ENCODE measurements around the gene ITCH. TPM values are rescaled to one million over a fixed set of nuclear protein-coding genes. Genes with fewer than 3 reads are reported as not detected.
"Not testable (repeated sequence)": the region's sequence is repeated elsewhere in the genome, so short reads cannot be mapped to it uniquely, and the experiment has no call there.

ITCH gene
- total RNA-seq, 2 experiments from 2014 or later: 41.4 to 43.5 TPM

GRCh38 chr20:34345839-34346532, 17.1 kb upstream of the ITCH start:
- ATAC-seq; H3K4me3 Mint-ChIP-seq; POLR2A ChIA-PET; H3K27ac Mint-ChIP-seq; DNase-seq; H3K9me3 Mint-ChIP-seq (ENCODE audit: low read depth); intact Hi-C loops (cut with DNase I, micrococcal nuclease); H3K4me1 Mint-ChIP-seq; H3K36me3 Mint-ChIP-seq (ENCODE audit: low read depth); H3K27me3 Mint-ChIP-seq: not testable (repeated sequence)
- CTCF ChIA-PET: interaction anchor here (0.6 to 3.1 kb wide), 4 partner anchors 17 to 155 kb away, joined by 3 to 9 read pairs (median 3); partner anchors contain the start of gene ITCH

- POLR2A ChIA-PET; H3K4me3 Mint-ChIP-seq; intact Hi-C loops (cut with DNase I, micrococcal nuclease); H3K27me3 Mint-ChIP-seq; H3K9me3 Mint-ChIP-seq (ENCODE audit: low read depth); ATAC-seq; H3K36me3 Mint-ChIP-seq (ENCODE audit: low read depth); H3K4me1 Mint-ChIP-seq; DNase-seq; H3K27ac Mint-ChIP-seq: not testable (repeated sequence)
- CTCF ChIA-PET: interaction anchor here (1.0 to 3.1 kb wide), 2 partner anchors 16 to 34 kb away, joined by 3 to 9 read pairs; partner anchors contain the start of gene ITCH
These were observed 16.6 kb upstream of the ITCH start for GRCh38 chr20:34346533-34346865.

GRCh38 chr20:34347571-34347970, 15.5 kb upstream of the ITCH start:
- intact Hi-C loops (cut with DNase I, micrococcal nuclease): no loop called here
- H3K36me3 Mint-ChIP-seq (ENCODE audit: low read depth): no peaks in the 10 kb centered on the region
- ChIA-PET CTCF (interaction anchor here (0.6 to 3.1 kb wide), 2 partner anchors 35 to 716 kb away, joined by 3 to 9 read pairs; no protein-coding TSS in a partner anchor), POLR2A (interaction anchor here (0.6 kb wide), 1 partner anchor 158 kb away, joined by 4 read pairs; no protein-coding TSS in a partner anchor)
- H3K27me3 Mint-ChIP-seq: no peaks in the 10 kb centered on the region
- no peak overlapping the region for H3K27ac Mint-ChIP-seq
- H3K4me3 Mint-ChIP-seq: no peak overlapping the region
- no peaks in the 10 kb centered on the region for H3K9me3 Mint-ChIP-seq (ENCODE audit: low read depth)
- H3K4me1 Mint-ChIP-seq: peaks cover 2% of the 10 kb centered on the region
- DNase-seq: no peak
- ATAC-seq: no peak

- intact Hi-C loops (cut with DNase I, micrococcal nuclease): no loop called here
- Mint-ChIP-seq H3K9me3 (ENCODE audit: low read depth) (no peaks in the 10 kb centered on the region), H3K36me3 (ENCODE audit: low read depth) (no peaks in the 10 kb centered on the region), H3K27me3 (no peaks in the 10 kb centered on the region), H3K4me3 (no peak overlapping the region), H3K27ac (no peak overlapping the region), H3K4me1 (peaks cover 2% of the 10 kb centered on the region)
- CTCF ChIA-PET: no interaction called here
- POLR2A ChIA-PET: no interaction called here
- DNase-seq: no peak
- ATAC-seq: no peak
These were observed 13.0 kb upstream of the ITCH start for GRCh38 chr20:34350095-34350494.

GRCh38 chr20:34353467-34353866, 9.6 kb upstream of the ITCH start:
- H3K4me1 Mint-ChIP-seq; ATAC-seq; H3K4me3 Mint-ChIP-seq; H3K27ac Mint-ChIP-seq; H3K36me3 Mint-ChIP-seq (ENCODE audit: low read depth); H3K9me3 Mint-ChIP-seq (ENCODE audit: low read depth); H3K27me3 Mint-ChIP-seq; DNase-seq: not testable (repeated sequence)
- intact Hi-C loops (cut with DNase I, micrococcal nuclease): loop anchor here in 1 of 2 experiments (2.0 kb wide), 1 partner anchor 71 kb away; no protein-coding TSS in a partner anchor
- ChIA-PET CTCF (interaction anchor here (0.6 to 2.1 kb wide), 2 partner anchors 19 to 41 kb away, joined by 4 to 6 read pairs; no protein-coding TSS in a partner anchor), POLR2A (interaction anchor here (0.6 kb wide), 1 partner anchor 104 kb away, joined by 8 read pairs; no protein-coding TSS in a partner anchor)

- no peak for DNase-seq
- no peak overlapping the region for H3K27ac Mint-ChIP-seq
- CTCF ChIA-PET: no interaction called here
- H3K4me3 Mint-ChIP-seq: no peak overlapping the region
- intact Hi-C loops (cut with DNase I, micrococcal nuclease): no loop called here
- no peaks in the 10 kb centered on the region for H3K9me3 Mint-ChIP-seq (ENCODE audit: low read depth)
- ATAC-seq: no peak
- no peaks in the 10 kb centered on the region for H3K27me3 Mint-ChIP-seq
- H3K4me1 Mint-ChIP-seq: no peaks in the 10 kb centered on the region
- H3K36me3 Mint-ChIP-seq (ENCODE audit: low read depth): no peaks in the 10 kb centered on the region
- POLR2A ChIA-PET: no interaction called here
These were observed 7.6 kb upstream of the ITCH start for GRCh38 chr20:34355427-34355826.

GRCh38 chr20:34359729-34360128, 3.3 kb upstream of the ITCH start:
- ATAC-seq; H3K36me3 Mint-ChIP-seq (ENCODE audit: low read depth); DNase-seq; intact Hi-C loops (cut with DNase I, micrococcal nuclease); POLR2A ChIA-PET; CTCF ChIA-PET; H3K9me3 Mint-ChIP-seq (ENCODE audit: low read depth); H3K27ac Mint-ChIP-seq; H3K27me3 Mint-ChIP-seq; H3K4me3 Mint-ChIP-seq: not testable (repeated sequence)
- peaks cover 10% of the 10 kb centered on the region for H3K4me1 Mint-ChIP-seq

- ATAC-seq (peak; percentile 24), DNase-seq (no peak)
- Mint-ChIP-seq H3K27me3 (no peaks in the 10 kb centered on the region), H3K36me3 (ENCODE audit: low read depth) (peaks cover 13% of the 10 kb centered on the region), H3K4me1 (peaks cover 35% of the 10 kb centered on the region), H3K27ac (peak overlapping the region; percentile 98), H3K4me3 (peak overlapping the region; percentile 91), H3K9me3 (ENCODE audit: low read depth) (no peaks in the 10 kb centered on the region)
- POLR2A ChIA-PET: interaction anchor here (0.5 to 1.7 kb wide), 13 partner anchors 14 to 1380 kb away, joined by 3 to 6 read pairs (median 3); partner anchors contain the start of genes AHCY and RBM39
- CTCF ChIA-PET: interaction anchor here (0.5 to 1.7 kb wide), 7 partner anchors 10 to 215 kb away, joined by 3 to 28 read pairs (median 4); no protein-coding TSS in a partner anchor
- intact Hi-C loops (cut with DNase I, micrococcal nuclease): loop anchor here (1.0 to 2.0 kb wide), 8 partner anchors 59 to 784 kb away; partner anchors contain the start of genes AHCY (in 2 of the 2), PIGU (in 2 of the 2), CHMP4B (in 1 of the 2) and DYNLRB1 (in 1 of the 2)
These were observed 491 bp upstream of the ITCH start for GRCh38 chr20:34362502-34363061.

GRCh38 chr20:34363465-34364222, 571 bp downstream of the ITCH start:
- Mint-ChIP-seq H3K27ac (peak overlapping the region; percentile 98), H3K4me1 (peaks cover 41% of the 10 kb centered on the region), H3K4me3 (peak overlapping the region; percentile 91), H3K27me3 (no peaks in the 10 kb centered on the region), H3K36me3 (ENCODE audit: low read depth) (peaks cover 13% of the 10 kb centered on the region), H3K9me3 (ENCODE audit: low read depth) (no peaks in the 10 kb centered on the region)
- ChIA-PET CTCF (interaction anchor here (0.5 to 1.7 kb wide), 9 partner anchors 9 to 1582 kb away, joined by 3 to 28 read pairs (median 3); no protein-coding TSS in a partner anchor), POLR2A (interaction anchor here (0.6 to 1.7 kb wide), 6 partner anchors 61 to 1379 kb away, joined by 3 to 6 read pairs (median 4); partner anchors contain the start of genes AHCY and RBM39)
- ATAC-seq (peak; percentile 48), DNase-seq (peak; percentile 61)
- intact Hi-C loops (cut with DNase I, micrococcal nuclease): loop anchor here (1.0 to 2.0 kb wide), 8 partner anchors 60 to 783 kb away; partner anchors contain the start of genes AHCY (in 2 of the 2), PIGU (in 2 of the 2), CHMP4B (in 1 of the 2) and DYNLRB1 (in 1 of the 2)

- H3K27ac Mint-ChIP-seq: peak overlapping the region; percentile 86
- intact Hi-C loops (cut with DNase I, micrococcal nuclease): no loop called here
- peaks cover 18% of the 10 kb centered on the region for H3K36me3 Mint-ChIP-seq (ENCODE audit: low read depth)
- ChIA-PET POLR2A (no interaction called here), CTCF (interaction anchor here (0.6 to 0.7 kb wide), 2 partner anchors 27 to 51 kb away, joined by 3 read pairs; no protein-coding TSS in a partner anchor)
- no peaks in the 10 kb centered on the region for H3K9me3 Mint-ChIP-seq (ENCODE audit: low read depth)
- peak overlapping the region; percentile 91 for H3K4me3 Mint-ChIP-seq
- DNase-seq: no peak
- no peak for ATAC-seq
- H3K27me3 Mint-ChIP-seq: no peaks in the 10 kb centered on the region
- H3K4me1 Mint-ChIP-seq: peaks cover 46% of the 10 kb centered on the region
These were observed 1.1 kb downstream of the ITCH start for GRCh38 chr20:34364223-34364506.

- Mint-ChIP-seq H3K9me3 (ENCODE audit: low read depth) (no peaks in the 10 kb centered on the region), H3K27ac (peak overlapping the region; percentile 59), H3K27me3 (no peaks in the 10 kb centered on the region), H3K36me3 (ENCODE audit: low read depth) (peaks cover 31% of the 10 kb centered on the region), H3K4me1 (peaks cover 55% of the 10 kb centered on the region), H3K4me3 (peak overlapping the region; percentile 13)
- DNase-seq (peak; percentile 32), ATAC-seq (peak; percentile 14)
- POLR2A ChIA-PET: interaction anchor here (0.6 to 0.7 kb wide), 2 partner anchors 17 to 53 kb away, joined by 3 read pairs; no protein-coding TSS in a partner anchor
- CTCF ChIA-PET: interaction anchor here (0.6 to 2.8 kb wide), 3 partner anchors 41 to 595 kb away, joined by 3 to 9 read pairs (median 5); no protein-coding TSS in a partner anchor
- intact Hi-C loops (cut with DNase I, micrococcal nuclease): no loop called here
These were observed 2.7 kb downstream of the ITCH start for GRCh38 chr20:34365765-34366213.
